ENCODE measurements around the gene TRMT61B. TPM values are rescaled to one million over a fixed set of nuclear protein-coding genes. Genes with fewer than 3 reads are reported as not detected.

Gene TRMT61B
- total RNA-seq, 2 experiments from 2014 or later = 18.7 to 20.8 TPM

DNA sequence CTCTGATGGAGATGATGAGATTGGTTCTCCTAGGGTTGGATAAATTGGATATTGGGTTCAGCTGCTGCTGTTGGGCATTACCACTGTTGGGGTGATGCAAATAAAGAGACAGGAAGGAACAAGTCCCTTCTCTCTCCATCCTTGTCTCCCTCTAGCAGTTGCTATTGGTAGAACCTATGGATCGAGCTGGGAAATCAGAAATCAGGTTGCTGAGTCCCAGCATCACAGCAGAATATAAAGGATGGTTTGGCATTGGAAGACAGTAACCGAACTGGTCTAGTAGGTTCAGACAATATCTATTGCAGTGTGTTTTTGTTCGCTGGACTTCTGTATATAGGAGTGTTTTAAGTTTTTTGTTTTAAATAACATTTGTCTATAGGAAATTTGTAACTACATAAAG lies 32.5 kb upstream of the TRMT61B start:
- intact Hi-C loops (cut with DNase I, micrococcal nuclease) = no loop called here
- Mint-ChIP-seq H3K4me3 (no peak overlapping the region), H3K36me3 (ENCODE audit: low read depth) (peaks cover 61% of the 10 kb centered on the region), H3K27me3 (no peaks in the 10 kb centered on the region), H3K9me3 (no peaks in the 10 kb centered on the region), H3K27ac (no peak overlapping the region), H3K4me1 (ENCODE audit: low read depth) (peaks cover 58% of the 10 kb centered on the region)
- no peak for TF ChIP-seq CTCF (IDR thresholded peaks at IDR 0.05)
- DNase-seq (no peak), ATAC-seq (ENCODE audit: poor library complexity) (no peak)
- H3K9me3 ChIP-seq (ENCODE audit: control insufficient read depth in 1 of 2, insufficient read depth in 1 of 2, low read length in 2 of 2) = no peaks in the 10 kb centered on the region
- H3K4me3 ChIP-seq (ENCODE audit: low read length) = no peak overlapping the region
- ChIA-PET POLR2A (interaction anchor here (1.3 kb wide), 1 partner anchor 8 kb away, joined by 4 read pairs; the partner anchor contains the start of gene WDR43), CTCF (interaction anchor here (1.2 kb wide), 1 partner anchor 10 kb away, joined by 4 read pairs; no protein-coding TSS in a partner anchor)
- H3K27ac ChIP-seq (ENCODE audit: low read depth in 1 of 2, low read length in 2 of 2) = no peak overlapping the region
- H3K27me3 ChIP-seq (ENCODE audit: control insufficient read depth in 1 of 2, insufficient read depth in 2 of 2, low read length in 2 of 2) = no peaks in the 10 kb centered on the region
- peaks cover 47% of the 10 kb centered on the region for H3K36me3 ChIP-seq (ENCODE audit: insufficient read depth, low read length)
- peaks cover 7% of the 10 kb centered on the region for H3K4me1 ChIP-seq (ENCODE audit: insufficient read depth, low read length)

GRCh38 chr2:28901841-28902240 lies 31.7 kb upstream of the TRMT61B start:
- no peaks in the 10 kb centered on the region for H3K9me3 ChIP-seq (ENCODE audit: control insufficient read depth in 1 of 2, insufficient read depth in 1 of 2, low read length in 2 of 2)
- no peak overlapping the region for H3K4me3 ChIP-seq (ENCODE audit: low read length)
- H3K27ac Mint-ChIP-seq = no peak overlapping the region
- H3K27me3 ChIP-seq (ENCODE audit: control insufficient read depth in 1 of 2, insufficient read depth in 2 of 2, low read length in 2 of 2) = no peaks in the 10 kb centered on the region
- ChIA-PET POLR2A (interaction anchor here (0.7 kb wide), 1 partner anchor 31 kb away, joined by 4 read pairs; the partner anchor contains the start of gene TRMT61B), CTCF (interaction anchor here (1.2 kb wide), 1 partner anchor 11 kb away, joined by 4 read pairs; no protein-coding TSS in a partner anchor)
- peaks cover 65% of the 10 kb centered on the region for H3K4me1 Mint-ChIP-seq (ENCODE audit: low read depth)
- peaks cover 54% of the 10 kb centered on the region for H3K36me3 Mint-ChIP-seq (ENCODE audit: low read depth)
- ATAC-seq (ENCODE audit: poor library complexity) (no peak), DNase-seq (no peak)
- no peak for TF ChIP-seq CTCF (IDR thresholded peaks at IDR 0.05)
- H3K36me3 ChIP-seq (ENCODE audit: insufficient read depth, low read length) = peaks cover 40% of the 10 kb centered on the region
- H3K4me3 Mint-ChIP-seq = no peak overlapping the region
- no peaks in the 10 kb centered on the region for H3K27me3 Mint-ChIP-seq
- H3K9me3 Mint-ChIP-seq = no peaks in the 10 kb centered on the region
- intact Hi-C loops (cut with DNase I, micrococcal nuclease) = no loop called here
- peaks cover 9% of the 10 kb centered on the region for H3K4me1 ChIP-seq (ENCODE audit: insufficient read depth, low read length)
- H3K27ac ChIP-seq (ENCODE audit: low read depth in 1 of 2, low read length in 2 of 2) = no peak overlapping the region

- H3K4me3 ChIP-seq (ENCODE audit: low read length) = no peak overlapping the region
- H3K9me3 ChIP-seq (ENCODE audit: control insufficient read depth in 1 of 2, insufficient read depth in 1 of 2, low read length in 2 of 2) = no peaks in the 10 kb centered on the region
- no peak for TF ChIP-seq CTCF (IDR thresholded peaks at IDR 0.05)
- intact Hi-C loops (cut with DNase I, micrococcal nuclease) = no loop called here
- peaks cover 11% of the 10 kb centered on the region for H3K4me1 ChIP-seq (ENCODE audit: insufficient read depth, low read length)
- H3K27me3 ChIP-seq (ENCODE audit: control insufficient read depth in 1 of 2, insufficient read depth in 2 of 2, low read length in 2 of 2) = no peaks in the 10 kb centered on the region
- ATAC-seq (ENCODE audit: poor library complexity) = no peak
- CTCF ChIA-PET = no interaction called here
- peaks cover 71% of the 10 kb centered on the region for H3K4me1 Mint-ChIP-seq (ENCODE audit: low read depth)
- H3K27ac Mint-ChIP-seq = no peak overlapping the region
- no peak overlapping the region for H3K4me3 Mint-ChIP-seq
- H3K27ac ChIP-seq (ENCODE audit: low read depth in 1 of 2, low read length in 2 of 2) = no peak overlapping the region
- H3K27me3 Mint-ChIP-seq = no peaks in the 10 kb centered on the region
- peaks cover 47% of the 10 kb centered on the region for H3K36me3 Mint-ChIP-seq (ENCODE audit: low read depth)
- DNase-seq = no peak
- H3K9me3 Mint-ChIP-seq = no peaks in the 10 kb centered on the region
- H3K36me3 ChIP-seq (ENCODE audit: insufficient read depth, low read length) = peaks cover 33% of the 10 kb centered on the region
- POLR2A ChIA-PET = no interaction called here
These were observed 31.1 kb upstream of the TRMT61B start for GRCh38 chr2:28901202-28901601.

Data from CD4-positive, alpha-beta T cell (primary cell).